Activated T-cell treated with anti-CD3 and anti-CD28 coated beads for 4 hours (primary cell): ENCODE results near the gene NMNAT3.

Source experiments
- DNase-seq: peaks from one replicate; pipeline ENCODE4 v3.0.0-alpha.2; 2020

Gene NMNAT3

GRCh38 chr3:139677388-139678155, at the start of gene NMNAT3:
Gene NMNAT3, minus strand, starts transcription at chr3:139677972. Its CDS starts 50,248 bp downstream, at chr3:139627724.
- peak; percentile 76 for DNase-seq

GRCh38 chr3:139721370-139721769, 43.6 kb upstream of the NMNAT3 start:
- no peak for DNase-seq

GRCh38 chr3:139718415-139718814, 40.6 kb upstream of the NMNAT3 start:
- no peak for DNase-seq

DNA sequence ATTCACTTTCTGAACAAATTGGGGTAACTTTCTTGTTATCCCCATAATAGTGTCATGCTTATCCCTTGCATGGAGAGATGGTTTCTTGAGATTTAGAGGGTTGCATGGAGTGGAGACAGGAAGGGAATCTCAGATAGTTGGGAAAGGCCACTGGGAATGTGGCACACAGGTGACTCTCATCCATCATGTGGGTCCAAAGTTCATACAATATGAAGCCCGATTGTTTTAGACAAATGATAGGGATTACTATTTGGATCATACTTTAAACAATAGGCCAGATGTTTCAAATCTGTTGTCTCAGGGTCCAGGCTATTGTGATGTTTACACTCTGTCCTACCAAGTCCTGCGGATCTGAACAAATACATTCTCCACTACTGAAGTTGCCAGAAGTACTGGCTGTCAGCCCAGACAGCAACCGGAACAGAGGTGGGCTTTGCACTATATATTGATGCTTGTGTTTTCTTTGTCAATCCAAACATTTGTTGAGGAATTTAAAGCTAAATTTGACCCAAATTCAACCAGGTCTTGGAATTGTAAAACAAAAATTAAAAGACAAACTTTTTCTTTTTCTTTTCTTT, 39.2 kb upstream of the NMNAT3 start:
- DNase-seq: no peak

- DNase-seq: no peak
Measured at GRCh38 chr3:139715743-139716360, 38.1 kb upstream of the NMNAT3 start.

DNA sequence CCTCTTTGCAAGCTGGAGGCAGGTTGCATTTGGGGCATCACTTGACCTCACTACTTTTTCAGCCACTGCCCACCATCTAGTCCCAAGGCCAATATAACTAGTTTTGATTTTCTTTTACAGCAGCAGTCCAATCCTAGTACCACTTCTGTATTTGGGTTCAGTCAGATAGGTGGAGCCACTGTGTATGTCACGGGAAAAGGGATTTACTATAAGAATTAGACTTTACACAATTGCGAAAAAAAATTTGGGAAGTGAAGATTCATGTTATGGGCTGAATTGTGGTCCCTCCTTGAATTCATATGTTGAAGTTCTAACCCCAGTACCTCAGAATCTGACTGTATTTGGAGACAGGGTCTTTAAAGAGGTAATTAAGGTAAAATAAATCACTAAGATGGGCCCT, 37.4 kb upstream of the NMNAT3 start:
- no peak for DNase-seq

GRCh38 chr3:139710212-139710611, 32.4 kb upstream of the NMNAT3 start:
- DNase-seq: no peak

DNA sequence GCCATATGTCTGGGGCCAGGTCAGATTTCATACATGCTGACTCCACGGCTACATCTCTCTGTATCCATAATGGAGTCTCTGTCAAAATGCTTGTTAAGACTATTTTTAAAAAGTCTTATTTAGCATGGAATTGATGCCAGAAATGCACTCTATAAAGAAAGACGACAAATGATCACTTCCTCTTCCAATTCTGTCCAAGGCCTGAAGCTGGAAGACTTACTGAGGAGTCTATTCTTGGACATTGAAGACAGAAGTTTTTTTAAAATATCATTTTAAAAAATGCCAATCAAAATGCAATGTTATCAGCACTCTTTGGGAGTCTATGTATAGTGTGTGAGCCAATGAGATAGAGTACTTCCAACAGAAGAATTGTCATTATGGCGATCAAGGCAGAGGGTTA, 27.9 kb upstream of the NMNAT3 start:
- no peak for DNase-seq

GRCh38 chr3:139696314-139696604, 18.5 kb upstream of the NMNAT3 start:
- DNase-seq: no peak

- no peak for DNase-seq
Measured at GRCh38 chr3:139695426-139696313, 17.9 kb upstream of the NMNAT3 start.

GRCh38 chr3:139695007-139695406, 17.2 kb upstream of the NMNAT3 start:
- DNase-seq: no peak

DNA sequence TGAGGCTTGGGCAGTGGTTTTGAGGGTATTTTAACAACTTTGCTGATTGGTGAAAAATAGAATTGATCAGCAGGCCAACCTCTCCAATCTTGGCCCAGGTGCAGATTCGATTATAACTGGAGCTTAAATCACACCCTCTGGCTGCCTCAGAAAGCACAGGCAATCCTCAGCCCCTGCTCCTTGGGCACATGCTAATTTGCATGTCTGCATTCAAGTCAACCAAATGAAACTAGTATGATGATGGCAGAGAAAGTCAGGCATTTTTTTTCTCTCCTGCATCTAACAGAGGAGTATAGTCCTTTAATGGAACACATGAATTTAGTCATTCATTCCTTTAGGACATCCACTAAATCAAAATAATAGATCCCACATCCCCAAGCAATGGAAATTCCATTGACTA, 16.8 kb upstream of the NMNAT3 start:
- DNase-seq: no peak

GRCh38 chr3:139691619-139692018, 13.8 kb upstream of the NMNAT3 start:
- DNase-seq: no peak

GRCh38 chr3:139689708-139690228, 12.0 kb upstream of the NMNAT3 start:
- DNase-seq: no peak

- DNase-seq: no peak
Measured at GRCh38 chr3:139689122-139689521, 11.3 kb upstream of the NMNAT3 start.

- DNase-seq: no peak
Measured at GRCh38 chr3:139687431-139687830, 9.7 kb upstream of the NMNAT3 start.

- DNase-seq: no peak
Measured at GRCh38 chr3:139686624-139687023, 8.9 kb upstream of the NMNAT3 start.

- no peak for DNase-seq
Measured at GRCh38 chr3:139686206-139686605, 8.4 kb upstream of the NMNAT3 start.

GRCh38 chr3:139679220-139679775, 1.5 kb upstream of the NMNAT3 start:
- DNase-seq: no peak

DNA sequence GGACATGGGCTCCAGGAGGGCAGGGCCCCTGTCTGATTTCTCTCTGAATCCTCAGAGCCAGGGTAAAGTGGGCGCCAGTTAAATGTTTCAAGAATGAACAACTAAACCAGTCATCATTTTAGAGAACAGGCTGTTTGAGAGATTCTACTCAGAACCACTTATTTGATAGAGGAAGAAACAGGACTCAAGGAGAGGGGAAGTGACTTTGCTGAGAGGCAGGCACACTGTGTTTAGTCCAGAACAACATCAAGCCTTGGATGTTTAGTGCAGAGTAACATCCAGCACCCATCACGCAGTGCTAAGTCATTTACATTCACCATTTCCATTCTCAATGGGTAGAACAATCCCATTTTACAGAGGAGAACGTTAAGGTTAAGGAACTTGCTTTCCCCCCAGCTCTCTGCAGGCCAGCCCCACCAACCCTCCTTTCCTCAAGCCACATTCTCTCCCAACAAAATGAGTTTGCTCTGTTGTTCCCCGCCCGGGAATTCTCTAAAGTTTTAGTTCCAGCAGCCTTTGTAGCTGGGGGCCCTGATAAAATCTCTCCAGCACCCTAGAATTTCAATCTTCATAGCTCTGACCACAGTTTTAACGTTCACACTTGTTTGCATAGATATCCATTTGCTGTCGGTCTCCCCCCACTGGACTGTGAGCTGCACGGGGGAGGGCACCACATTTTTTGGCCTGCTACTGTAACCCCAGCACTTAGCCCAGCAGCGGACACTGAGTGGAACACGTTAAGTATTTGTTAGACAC, 962 bp downstream of the NMNAT3 start:
- no peak for DNase-seq

GRCh38 chr3:139676108-139676507, 1.7 kb downstream of the NMNAT3 start:
- DNase-seq: no peak

GRCh38 chr3:139675327-139675726, 2.4 kb downstream of the NMNAT3 start:
- DNase-seq: no peak
